ENCODE data around the gene PUM1. TPM values are rescaled to one million over a fixed set of nuclear protein-coding genes. Genes with fewer than 3 reads are reported as not detected.

The PUM1 gene
- total and polyA plus RNA-seq, 2 of the 4 experiments (the other 2 are of a cell fraction) = 75.4 to 137 TPM

DNA sequence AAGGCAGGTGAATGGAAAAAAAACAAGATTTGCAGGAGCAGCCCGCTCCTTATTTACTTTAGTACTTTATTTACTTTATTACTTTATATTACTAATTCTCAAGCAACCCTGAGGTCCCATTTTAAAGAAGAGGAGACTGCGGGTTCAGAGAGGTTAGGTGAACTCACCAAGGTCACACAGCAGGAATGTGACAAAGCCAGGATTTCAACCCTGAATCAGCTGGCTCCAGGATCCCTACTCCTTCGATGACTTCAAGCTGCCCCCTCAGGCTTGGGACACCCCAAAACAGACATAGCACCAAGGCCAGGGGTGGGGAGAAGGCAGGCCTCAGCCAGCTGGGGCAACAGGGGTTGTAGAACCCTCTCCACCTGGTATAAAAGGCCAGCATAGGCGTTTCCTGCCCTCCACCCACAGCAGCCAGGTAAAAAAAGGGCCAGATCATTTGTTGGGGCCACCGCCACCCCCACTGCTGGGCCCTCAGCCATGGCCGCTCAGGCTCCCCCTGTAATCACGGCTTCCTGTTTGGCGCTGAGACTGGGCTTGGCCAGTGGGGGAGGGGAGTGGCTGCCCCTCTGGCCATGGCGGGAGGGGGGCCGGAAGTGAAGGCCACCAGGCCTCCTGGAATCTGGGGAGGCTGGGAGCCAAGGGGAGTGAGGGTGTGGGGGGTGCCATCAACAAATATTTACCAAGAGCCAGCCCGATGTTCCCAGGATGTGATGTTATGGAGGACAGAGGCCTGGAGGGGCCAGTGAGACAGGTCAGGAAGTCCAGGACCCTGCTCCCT is 163.5 kb downstream of the PUM1 start:
- DNase-seq = no peak
- H3K27ac ChIP-seq (ENCODE audit: insufficient read depth, low read length) = peak overlapping the region; percentile 12
- peak overlapping the region; percentile 78 for H4K91ac ChIP-seq (ENCODE audit: insufficient read depth, low read depth, low read length)
- 0 out of 2 replicates have a peak overlapping the region, but pooled peaks have one; percentile 10 for H3K4me2 ChIP-seq (ENCODE audit: low read depth, low read length)
- peak overlapping the region; percentile 88 for H3K4ac ChIP-seq (ENCODE audit: low read depth, low read length)
- intact Hi-C loops (cut with micrococcal nuclease) (no loop called here), in situ Hi-C loops (cut with MboI; ENCODE audit: low sequenced_read_pairs) (no loop called here), dilution Hi-C loops (cut with HindIII; ENCODE audit: low sequenced_read_pairs, unreplicated experiment) (loop anchor here (25.0 kb wide), 1 partner anchor 90 kb away; no protein-coding TSS in a partner anchor)
- H3K27me3 ChIP-seq (ENCODE audit: control insufficient read depth, insufficient read depth, low read length) = no peaks in the 10 kb centered on the region
- peak overlapping the region; percentile 76 for H2BK120ac ChIP-seq (ENCODE audit: low read depth, low read length)
- H3K4me1 ChIP-seq (ENCODE audit: control insufficient read depth, insufficient read depth, low read length) = peaks cover 36% of the 10 kb centered on the region
- peaks cover 53 to 93% of the 10 kb centered on the region in 2 experiments for H3K79me1 ChIP-seq (ENCODE audit: low read depth in 1 of 2, low read length in 2 of 2)
- no peak overlapping the region; the same call in 1 of the 2 replicates for H3K56ac ChIP-seq (ENCODE audit: extremely low read depth, insufficient read depth, low read length)
- peak overlapping the region; percentile 65 for H2BK5ac ChIP-seq (ENCODE audit: low read depth, low read length, poor library complexity, severe bottlenecking)
- H3K23ac ChIP-seq (ENCODE audit: low read depth, low read length) = 0 out of 2 replicates have a peak overlapping the region, but pooled peaks have one; percentile 33
- ChIA-PET POLR2A (ENCODE audit: unreplicated experiment) (no interaction called here), CTCF (no interaction called here)
- H2BK15ac ChIP-seq (ENCODE audit: low read depth, low read length) = 0 out of 3 replicates have a peak overlapping the region, but pooled peaks have one; percentile 43
- H3K9ac ChIP-seq (ENCODE audit: low read depth, low read length) = no peak overlapping the region; the same call in 1 of the 2 replicates
- peaks cover 87% of the 10 kb centered on the region for H4K20me1 ChIP-seq (ENCODE audit: insufficient read depth, low read length)
- H3K9me3 ChIP-seq (ENCODE audit: control insufficient read depth, insufficient read depth, low read length) = no peaks in the 10 kb centered on the region
- H2AK5ac ChIP-seq (ENCODE audit: low read depth, low read length) = peak overlapping the region; percentile 84
- peak overlapping the region; percentile 80 for H4K5ac ChIP-seq (ENCODE audit: low read depth, low read length)
- H3K18ac ChIP-seq (ENCODE audit: low read depth, low read length) = peak overlapping the region; percentile 54
- peak overlapping the region; percentile 85 for H2AK9ac ChIP-seq (replicated peaks; ENCODE audit: low read depth, low read length, poor library complexity)
- peak; percentile 24 for ATAC-seq (ENCODE audit: low read depth)
- WGBS, 2 experiments (ENCODE audit: extremely low coverage in 2 of 2, insufficient read length in 1 of 2) = no CpG with 5 or more reads among the region's 11 CpGs
- H2BK20ac ChIP-seq (ENCODE audit: low read depth, low read length) = peak overlapping the region; percentile 22; the same call in 1 of the 2 replicates
- BruUV-seq (replicated peaks) = no TSS peak
- peak overlapping the region; percentile 34 to 88 for H4K8ac ChIP-seq (ENCODE audit: low read depth in 2 of 2, low read length in 2 of 2)
- H3K4me3 ChIP-seq (ENCODE audit: insufficient read depth, low read depth, low read length) = no peak overlapping the region
- 0 out of 2 replicates have a peak, but pooled peaks cover 2% of the 10 kb centered on the region for H3K36me3 ChIP-seq (ENCODE audit: control insufficient read depth, insufficient read depth, low read length)
- peak overlapping the region; percentile 75; the same call in 1 of the 2 replicates for H3K14ac ChIP-seq (replicated peaks; ENCODE audit: low read depth, low read length)
- peak overlapping the region; percentile 77 for H2AFZ ChIP-seq (replicated peaks; ENCODE audit: low read length, poor library complexity)
- peak; percentile 45; the same call in 1 of the 2 replicates for TF ChIP-seq MAZ (IDR thresholded peaks at IDR 0.05; ENCODE audit: borderline replicate concordance, low read depth, low read length)
- no peak for TF ChIP-seq MXI1 (IDR thresholded peaks at IDR 0.05; ENCODE audit: borderline replicate concordance, low read depth, low read length)
- H3K9me1 ChIP-seq (ENCODE audit: insufficient read depth, low read length) = peaks cover 34% of the 10 kb centered on the region; the same call in 1 of the 2 replicates

Measured in IMR-90 (cell line).